ENCODE measurements around the gene ZC3H13.

The ZC3H13 gene

DNA sequence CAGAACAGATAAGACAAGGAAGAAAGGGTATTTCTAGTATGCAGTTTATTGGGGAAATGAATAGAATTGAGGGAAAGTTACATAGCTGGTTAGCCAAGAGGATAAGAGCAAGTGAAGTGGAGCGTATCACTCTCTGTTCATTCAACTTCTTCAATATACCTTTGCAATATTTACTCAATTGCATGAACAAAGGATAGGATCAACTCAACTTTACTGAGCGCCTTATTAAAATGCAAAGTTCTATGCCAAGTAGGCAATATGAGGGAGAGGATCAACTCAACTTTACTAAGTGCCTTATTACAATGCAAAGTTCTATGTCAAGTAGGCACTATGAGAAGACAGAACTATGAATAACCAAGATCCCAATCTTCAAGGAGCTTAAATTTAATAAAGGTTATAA lies 43.9 kb downstream of the ZC3H13 start:
- TF ChIP-seq, protein P1, sequence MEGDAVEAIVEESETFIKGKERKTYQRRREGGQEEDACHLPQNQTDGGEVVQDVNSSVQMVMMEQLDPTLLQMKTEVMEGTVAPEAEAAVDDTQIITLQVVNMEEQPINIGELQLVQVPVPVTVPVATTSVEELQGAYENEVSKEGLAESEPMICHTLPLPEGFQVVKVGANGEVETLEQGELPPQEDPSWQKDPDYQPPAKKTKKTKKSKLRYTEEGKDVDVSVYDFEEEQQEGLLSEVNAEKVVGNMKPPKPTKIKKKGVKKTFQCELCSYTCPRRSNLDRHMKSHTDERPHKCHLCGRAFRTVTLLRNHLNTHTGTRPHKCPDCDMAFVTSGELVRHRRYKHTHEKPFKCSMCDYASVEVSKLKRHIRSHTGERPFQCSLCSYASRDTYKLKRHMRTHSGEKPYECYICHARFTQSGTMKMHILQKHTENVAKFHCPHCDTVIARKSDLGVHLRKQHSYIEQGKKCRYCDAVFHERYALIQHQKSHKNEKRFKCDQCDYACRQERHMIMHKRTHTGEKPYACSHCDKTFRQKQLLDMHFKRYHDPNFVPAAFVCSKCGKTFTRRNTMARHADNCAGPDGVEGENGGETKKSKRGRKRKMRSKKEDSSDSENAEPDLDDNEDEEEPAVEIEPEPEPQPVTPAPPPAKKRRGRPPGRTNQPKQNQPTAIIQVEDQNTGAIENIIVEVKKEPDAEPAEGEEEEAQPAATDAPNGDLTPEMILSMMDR (IDR thresholded peaks at IDR 0.05; ENCODE audit: control extremely low read depth, extremely low read depth, low read depth, missing control alignments): no peak
- CTCF ChIA-PET: interaction anchor here (0.8 to 2.4 kb wide), 3 partner anchors 13 to 122 kb away, joined by 3 to 7 read pairs (median 5); no protein-coding TSS in a partner anchor
- POLR2A ChIA-PET: no interaction called here
- DNase-seq (ENCODE audit: extremely low spot score): no peak

DNA sequence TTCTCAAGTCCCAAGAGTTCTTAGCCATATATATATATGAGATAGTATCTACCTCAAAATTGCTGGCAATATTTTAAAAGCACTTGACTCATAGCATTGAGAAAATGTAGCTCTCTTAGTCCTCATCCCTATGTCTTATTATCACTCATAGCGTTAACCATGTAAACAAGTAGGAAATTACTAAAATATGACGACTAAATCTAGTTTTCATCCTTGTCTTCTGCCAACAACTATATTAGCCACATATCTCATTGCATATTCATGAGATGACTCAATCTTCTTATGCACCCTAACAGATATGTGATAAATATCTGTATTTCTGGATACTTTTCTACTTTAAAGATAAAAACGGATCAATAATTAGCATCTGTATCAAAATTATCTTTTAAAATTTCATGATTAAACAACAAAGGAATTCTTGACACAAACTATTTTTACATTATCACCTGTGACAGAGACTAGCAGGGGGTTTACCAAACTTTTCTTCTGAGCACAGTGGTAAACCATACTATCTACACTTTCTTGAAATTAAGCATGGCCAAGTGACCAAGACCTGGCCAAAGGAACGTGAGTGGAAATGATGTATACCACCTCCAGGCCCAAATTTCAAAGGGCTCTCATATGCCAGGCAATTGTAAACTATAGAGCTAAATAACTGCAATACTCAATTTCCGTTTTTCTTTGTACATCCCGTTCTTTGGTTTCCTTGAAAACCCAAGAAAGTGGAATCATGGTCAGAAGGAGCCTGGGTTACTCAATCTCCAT lies 45.7 kb downstream of the ZC3H13 start:
- CTCF ChIA-PET: interaction anchor here (0.8 kb wide), 1 partner anchor 16 kb away, joined by 3 read pairs; no protein-coding TSS in a partner anchor
- DNase-seq (ENCODE audit: extremely low spot score): no peak
- POLR2A ChIA-PET: no interaction called here
- TF ChIP-seq, protein P1 (IDR thresholded peaks at IDR 0.05; ENCODE audit: control extremely low read depth, extremely low read depth, low read depth, missing control alignments): no peak

DNA sequence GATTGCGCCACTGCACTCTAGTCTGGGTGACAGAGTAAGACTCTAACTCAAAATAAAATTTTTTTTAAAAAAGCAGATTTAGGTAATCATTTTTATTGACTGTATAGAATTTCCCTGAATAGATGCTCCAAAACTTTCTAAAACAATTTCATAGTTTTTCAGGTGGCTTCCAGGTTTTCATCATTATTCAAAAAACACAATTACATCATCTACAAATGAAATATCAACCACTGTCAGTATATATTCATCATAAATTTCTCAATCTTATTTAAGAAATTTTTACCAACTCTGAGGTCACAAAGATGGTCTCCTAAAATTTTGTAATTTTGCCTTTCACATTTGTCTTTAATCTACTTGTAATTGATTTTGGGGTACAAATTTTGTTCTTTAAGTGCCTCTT lies 48.1 kb downstream of the ZC3H13 start:
- TF ChIP-seq, protein P1 (IDR thresholded peaks at IDR 0.05; ENCODE audit: control extremely low read depth, extremely low read depth, low read depth, missing control alignments): no peak
- POLR2A ChIA-PET: no interaction called here
- DNase-seq (ENCODE audit: extremely low spot score): no peak
- CTCF ChIA-PET: no interaction called here

DNA sequence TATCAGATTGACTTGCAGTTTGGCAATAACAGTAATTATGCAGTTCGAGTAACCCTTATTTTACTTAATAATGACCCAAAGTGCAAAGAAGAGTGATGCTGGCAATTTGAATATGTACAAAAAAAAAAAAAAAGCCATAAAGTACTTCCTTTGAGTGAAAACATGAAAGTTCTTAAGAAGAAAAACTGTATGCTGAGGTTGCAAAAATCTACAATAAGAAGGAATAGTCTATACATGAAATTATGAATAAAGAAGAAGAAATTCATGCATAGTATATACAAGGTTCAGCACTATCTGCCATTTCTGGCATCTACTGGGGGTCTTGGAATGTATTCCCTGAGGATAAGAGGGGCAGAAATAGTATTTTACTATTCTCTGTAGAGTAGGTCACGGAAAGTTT lies 55.9 kb downstream of the ZC3H13 start:
- no peak for DNase-seq (ENCODE audit: extremely low spot score)
- POLR2A ChIA-PET: no interaction called here
- CTCF ChIA-PET: no interaction called here
- TF ChIP-seq, protein P1 (IDR thresholded peaks at IDR 0.05; ENCODE audit: control extremely low read depth, extremely low read depth, low read depth, missing control alignments): no peak

DNA sequence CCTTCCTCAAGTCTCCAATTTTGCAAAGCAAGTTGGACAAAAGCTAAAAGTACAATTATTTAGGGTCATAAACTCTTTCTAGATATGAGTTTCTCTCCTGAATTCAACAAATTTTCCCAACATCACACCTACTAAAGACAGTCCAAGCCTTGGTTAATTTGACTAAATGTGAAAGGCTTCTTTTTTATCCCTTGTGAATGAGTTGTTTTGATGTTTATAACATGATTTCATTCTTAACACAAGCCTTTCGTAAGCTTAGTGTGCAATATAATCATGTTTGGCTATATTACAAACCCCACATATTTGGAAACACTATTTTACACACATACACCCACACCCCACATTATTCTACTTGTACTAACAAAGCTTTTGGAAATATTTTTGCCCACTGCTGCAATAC lies 57.3 kb downstream of the ZC3H13 start:
- ChIA-PET POLR2A (no interaction called here), CTCF (interaction anchor here (0.8 to 1.5 kb wide), 3 partner anchors 14 to 165 kb away, joined by 3 to 5 read pairs (median 3); no protein-coding TSS in a partner anchor)
- no peak for DNase-seq (ENCODE audit: extremely low spot score)
- TF ChIP-seq, protein P1 (IDR thresholded peaks at IDR 0.05; ENCODE audit: control extremely low read depth, extremely low read depth, low read depth, missing control alignments): no peak

DNA sequence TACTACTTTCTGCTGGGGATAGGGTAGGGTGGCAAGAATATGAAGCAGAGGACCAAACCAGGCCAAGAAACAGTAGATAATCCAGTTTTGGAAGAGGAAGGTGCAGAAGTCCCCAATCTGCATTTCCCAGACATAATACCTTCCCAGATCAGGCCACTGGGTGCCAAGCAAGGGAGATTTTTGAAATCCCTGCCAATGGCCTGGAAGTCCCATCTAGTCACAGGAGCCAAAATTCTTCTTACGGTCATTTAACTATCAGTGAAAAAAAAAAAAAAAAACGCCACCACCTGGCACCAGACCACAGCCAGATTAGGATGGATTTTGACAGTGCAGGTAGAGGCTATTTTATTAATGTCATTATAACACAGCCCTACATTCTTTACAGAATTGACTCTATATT lies 57.8 kb downstream of the ZC3H13 start:
- TF ChIP-seq, protein P1 (IDR thresholded peaks at IDR 0.05; ENCODE audit: control extremely low read depth, extremely low read depth, low read depth, missing control alignments): no peak
- DNase-seq (ENCODE audit: extremely low spot score): no peak
- ChIA-PET CTCF (interaction anchor here (0.8 to 1.5 kb wide), 2 partner anchors 15 to 165 kb away, joined by 3 to 5 read pairs; no protein-coding TSS in a partner anchor), POLR2A (no interaction called here)
